Measurements from ENCODE around the gene TCF15. TPM values are rescaled to one million over a fixed set of nuclear protein-coding genes. Genes with fewer than 3 reads are reported as not detected.

TCF15 gene
- total RNA-seq, 4 donors from 2014 or later, result 0.30 to 4.5 (median 1.1) TPM; not detected in 1

- Histone ChIP-seq H3K27me3 (peaks cover 0 to 27% of the 10 kb centered on the region in 2 donors), H3K27ac (no peak overlapping the region), H3K4me1 (no peaks in the 10 kb centered on the region), H3K4me3 (no peak overlapping the region), H3K36me3 (no peaks in the 10 kb centered on the region), H3K9me3 (peaks cover 0 to 14% (median 0%) of the 10 kb centered on the region in 4 donors)
- TF ChIP-seq EP300 (IDR thresholded peaks at IDR 0.05) (no peak), POLR2A (IDR thresholded peaks at IDR 0.05) (no peak), CTCF (IDR thresholded peaks at IDR 0.05) (no peak)
- DNase-seq (ENCODE audit: low spot score in 2 of 2), result no peak
- 30 to 36% methylated on average over 7 of the region's 7 CpGs for WGBS, 2 donors
Observed at GRCh38 chr20:620246-620645, 10.1 kb upstream of the TCF15 start.

GRCh38 chr20:618980-619379 lies 8.9 kb upstream of the TCF15 start:
- H3K36me3 ChIP-seq, result no peaks in the 10 kb centered on the region
- no peak for DNase-seq (ENCODE audit: low spot score in 2 of 2)
- TF ChIP-seq CTCF (IDR thresholded peaks at IDR 0.05), result no peak
- TF ChIP-seq EP300 (IDR thresholded peaks at IDR 0.05), result no peak
- no peak for TF ChIP-seq POLR2A (IDR thresholded peaks at IDR 0.05)
- H3K4me1 ChIP-seq, result no peaks in the 10 kb centered on the region
- 76 to 78% methylated on average over 5 of the region's 5 CpGs for WGBS, 2 donors
- no peak overlapping the region for H3K27ac ChIP-seq
- H3K4me3 ChIP-seq, result no peak overlapping the region
- peaks cover 0 to 26% of the 10 kb centered on the region in 2 donors for H3K27me3 ChIP-seq
- H3K9me3 ChIP-seq, result peaks cover 0 to 12% (median 0%) of the 10 kb centered on the region in 4 donors

- no peak overlapping the region for H3K4me3 ChIP-seq
- TF ChIP-seq CTCF (IDR thresholded peaks at IDR 0.05), result no peak
- no peak for DNase-seq (ENCODE audit: low spot score in 2 of 2)
- H3K9me3 ChIP-seq, result peaks cover 0 to 12% (median 0%) of the 10 kb centered on the region in 4 donors
- no peaks in the 10 kb centered on the region for H3K36me3 ChIP-seq
- WGBS, 2 donors, result 85 to 92% methylated on average over 4 of the region's 4 CpGs
- H3K4me1 ChIP-seq, result no peaks in the 10 kb centered on the region
- H3K27me3 ChIP-seq, result peaks cover 0 to 31% of the 10 kb centered on the region in 2 donors
- no peak overlapping the region for H3K27ac ChIP-seq
Observed at GRCh38 chr20:617934-618690, 8.0 kb upstream of the TCF15 start.

GRCh38 chr20:615514-615913 lies 5.4 kb upstream of the TCF15 start:
- TF ChIP-seq EP300 (IDR thresholded peaks at IDR 0.05), result no peak
- TF ChIP-seq CTCF (IDR thresholded peaks at IDR 0.05), result no peak
- TF ChIP-seq POLR2A (IDR thresholded peaks at IDR 0.05), result no peak
- H3K4me3 ChIP-seq, result no peak overlapping the region
- H3K9me3 ChIP-seq, result peaks cover 0 to 12% (median 0%) of the 10 kb centered on the region in 4 donors
- no peak for DNase-seq (ENCODE audit: low spot score in 2 of 2)
- no peaks in the 10 kb centered on the region for H3K36me3 ChIP-seq
- H3K27me3 ChIP-seq, result peaks cover 0 to 52% of the 10 kb centered on the region in 2 donors
- peaks cover 0 to 9% (median 0%) of the 10 kb centered on the region in 4 donors for H3K4me1 ChIP-seq
- 73 to 83% methylated on average over 4 of the region's 4 CpGs for WGBS, 2 donors
- no peak overlapping the region for H3K27ac ChIP-seq

- 19 to 27% methylated on average over 8 of the region's 8 CpGs for WGBS, 2 donors
- no peaks in the 10 kb centered on the region for H3K9me3 ChIP-seq
- TF ChIP-seq POLR2A (IDR thresholded peaks at IDR 0.05) (no peak), EP300 (IDR thresholded peaks at IDR 0.05) (no peak), CTCF (IDR thresholded peaks at IDR 0.05) (no peak)
- H3K27ac ChIP-seq, result no peak overlapping the region
- DNase-seq (ENCODE audit: low spot score in 2 of 2), result no peak
- peaks cover 0 to 69% of the 10 kb centered on the region in 2 donors for H3K27me3 ChIP-seq
- no peak overlapping the region for H3K4me3 ChIP-seq
- peaks cover 0 to 15% (median 0%) of the 10 kb centered on the region in 4 donors for H3K4me1 ChIP-seq
- no peaks in the 10 kb centered on the region for H3K36me3 ChIP-seq
Observed at GRCh38 chr20:611843-612185, 1.7 kb upstream of the TCF15 start.
